CD1c-positive myeloid dendritic cell (primary cell): ENCODE results near the gene C11orf86.
"Not testable (repeated sequence)": the region's sequence is repeated elsewhere in the genome, so short reads cannot be mapped to it uniquely, and the experiment has no call there.

ENCODE experiments used
- DNase-seq: peaks from one replicate; pipeline ENCODE4 v3.0.0-alpha.2; 2016; ENCODE audit errors: extremely low spot score

Gene C11orf86

GRCh38 chr11:66989360-66989759 lies 14.3 kb downstream of the C11orf86 start:
- not testable (repeated sequence) for DNase-seq

DNA sequence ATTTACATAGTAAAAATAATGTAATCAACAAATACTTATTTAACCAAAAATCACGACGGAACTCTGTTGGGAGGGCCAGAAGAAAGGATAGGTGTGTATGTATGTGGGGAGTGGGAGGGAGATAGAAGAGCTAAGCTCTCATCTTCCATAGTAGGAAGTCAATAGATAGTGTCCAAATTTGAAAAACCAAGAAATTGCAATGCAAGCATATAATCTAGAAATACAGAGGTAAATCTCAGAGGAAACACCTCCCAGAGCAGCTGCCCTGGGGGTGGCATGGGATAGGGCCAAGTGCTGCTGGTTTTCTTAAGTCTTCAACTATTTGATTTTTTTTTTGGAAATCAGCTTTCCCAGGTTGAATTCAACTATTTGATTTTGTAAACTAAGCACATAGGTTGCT lies 16.9 kb downstream of the C11orf86 start:
- no peak for DNase-seq

DNA sequence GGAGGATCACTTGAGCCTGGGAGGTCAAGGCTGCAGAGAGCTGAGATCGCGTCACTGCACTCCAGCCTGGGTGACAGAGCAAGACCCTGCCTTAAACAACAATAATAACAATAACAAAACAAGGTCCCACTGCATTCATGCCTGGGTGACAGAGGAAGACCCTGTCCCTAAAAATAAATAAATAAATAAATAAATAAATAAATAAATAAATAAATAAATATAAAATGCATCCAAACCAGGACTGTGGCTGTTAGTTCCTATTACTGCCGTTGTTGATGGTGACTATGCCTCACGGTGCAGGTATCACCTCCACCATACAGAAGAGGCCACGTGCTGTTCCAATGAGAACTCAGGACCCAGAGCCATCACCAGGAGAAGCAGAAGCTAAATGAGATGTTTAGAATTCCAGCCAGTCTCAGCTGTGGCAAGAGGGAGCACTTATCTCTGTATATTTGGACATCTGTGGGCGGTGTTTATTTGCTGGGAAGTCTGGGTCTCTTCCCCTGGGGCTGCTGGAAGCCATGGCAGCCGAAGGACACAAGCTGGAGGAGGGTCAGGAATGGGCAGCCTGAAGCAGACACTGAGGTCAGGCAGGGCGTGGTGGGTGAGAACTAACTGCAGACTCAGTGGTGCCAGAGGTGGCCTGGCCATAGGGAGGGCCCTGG lies 21.6 kb downstream of the C11orf86 start:
- no peak for DNase-seq

DNA sequence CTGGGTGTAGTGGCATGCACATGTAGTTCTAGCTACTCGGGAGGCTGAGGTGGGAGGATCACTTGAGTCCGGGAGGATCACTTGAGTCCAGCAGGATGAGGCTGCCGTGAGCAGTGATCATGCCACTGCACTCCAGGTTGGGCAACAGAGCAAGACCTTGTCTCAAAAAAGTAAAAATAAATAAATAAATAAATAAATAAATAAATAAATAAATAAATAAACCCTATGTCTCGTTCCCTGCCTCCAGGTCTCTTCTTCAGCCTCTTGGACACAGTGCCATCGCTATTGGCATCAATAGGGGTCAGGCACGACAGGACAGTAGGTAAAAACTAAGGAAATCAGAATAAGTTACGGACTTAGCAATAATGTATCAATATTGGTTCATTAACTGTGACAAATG lies 24.5 kb downstream of the C11orf86 start:
- DNase-seq, result no peak

GRCh38 chr11:67001332-67001731 lies 26.2 kb downstream of the C11orf86 start:
- no peak for DNase-seq

DNA sequence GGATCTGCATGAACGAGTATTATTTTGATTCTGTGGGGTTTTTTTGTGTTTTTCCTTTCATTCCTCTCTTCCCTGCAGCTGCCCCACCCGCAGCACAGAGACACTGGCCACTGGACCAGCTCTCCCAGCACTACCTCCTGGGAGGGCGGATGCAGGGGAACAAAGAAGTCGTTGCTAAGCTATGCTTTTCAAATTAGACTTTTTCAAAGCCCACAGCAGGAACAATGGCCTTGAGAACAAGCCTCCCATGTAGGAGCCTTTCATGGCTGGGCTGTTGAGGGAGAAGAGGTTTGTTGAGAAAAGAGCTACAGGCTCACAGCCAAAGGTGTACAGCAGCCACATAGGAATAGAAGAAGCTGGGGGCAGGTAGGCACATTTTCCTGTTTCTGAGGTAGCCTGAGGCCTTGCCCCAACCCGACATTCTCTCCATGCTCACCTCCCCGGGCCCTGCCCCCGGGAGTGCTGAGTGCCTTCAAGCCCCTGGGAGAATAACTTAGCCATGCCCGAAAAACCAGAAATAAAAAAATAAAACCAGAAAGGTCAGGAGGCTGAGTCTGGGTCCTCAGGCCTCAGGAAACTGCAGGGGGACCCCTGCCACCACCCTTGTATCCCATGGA lies 27.3 kb downstream of the C11orf86 start:
- no peak for DNase-seq

GRCh38 chr11:67002921-67003411 lies 27.9 kb downstream of the C11orf86 start:
- DNase-seq, result no peak

- DNase-seq, result not testable (repeated sequence)
Observed at GRCh38 chr11:67005200-67005599, 30.1 kb downstream of the C11orf86 start.

- peak; percentile 22 for DNase-seq
Observed at GRCh38 chr11:67006029-67006884, 31.2 kb downstream of the C11orf86 start.

- DNase-seq, result peak; percentile 6
Observed at GRCh38 chr11:67007126-67007525, 32.0 kb downstream of the C11orf86 start.

DNA sequence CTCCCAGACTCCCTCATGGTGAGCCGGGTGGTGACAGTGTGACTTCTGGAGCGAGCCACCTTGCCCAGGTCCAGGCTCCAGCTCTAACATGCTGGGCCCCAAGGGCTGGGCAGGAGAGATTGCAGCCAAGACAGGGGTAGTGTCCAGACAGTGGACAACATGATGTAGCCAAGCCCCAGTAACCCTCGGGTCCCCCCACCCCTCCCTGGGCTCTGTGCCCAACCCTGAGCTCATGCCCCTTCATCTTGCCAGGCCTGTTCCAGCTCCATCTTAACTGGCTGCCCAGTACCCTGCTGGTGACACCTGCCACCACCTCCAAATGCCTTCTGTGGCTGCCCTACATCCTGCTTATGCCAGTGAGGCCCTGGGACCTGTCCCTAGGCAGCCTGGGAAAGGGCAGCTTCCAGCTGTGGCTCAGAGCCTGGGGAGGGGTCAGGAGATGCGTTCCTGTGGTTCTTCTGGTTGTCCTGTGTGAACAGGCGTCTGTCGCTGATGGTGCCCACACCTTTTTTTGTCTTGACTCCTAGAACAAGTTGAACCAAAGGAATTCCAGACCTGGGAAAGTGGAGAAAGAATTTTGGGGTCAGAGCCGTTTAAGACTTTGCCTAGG lies 35.3 kb downstream of the C11orf86 start:
- DNase-seq, result no peak

DNA sequence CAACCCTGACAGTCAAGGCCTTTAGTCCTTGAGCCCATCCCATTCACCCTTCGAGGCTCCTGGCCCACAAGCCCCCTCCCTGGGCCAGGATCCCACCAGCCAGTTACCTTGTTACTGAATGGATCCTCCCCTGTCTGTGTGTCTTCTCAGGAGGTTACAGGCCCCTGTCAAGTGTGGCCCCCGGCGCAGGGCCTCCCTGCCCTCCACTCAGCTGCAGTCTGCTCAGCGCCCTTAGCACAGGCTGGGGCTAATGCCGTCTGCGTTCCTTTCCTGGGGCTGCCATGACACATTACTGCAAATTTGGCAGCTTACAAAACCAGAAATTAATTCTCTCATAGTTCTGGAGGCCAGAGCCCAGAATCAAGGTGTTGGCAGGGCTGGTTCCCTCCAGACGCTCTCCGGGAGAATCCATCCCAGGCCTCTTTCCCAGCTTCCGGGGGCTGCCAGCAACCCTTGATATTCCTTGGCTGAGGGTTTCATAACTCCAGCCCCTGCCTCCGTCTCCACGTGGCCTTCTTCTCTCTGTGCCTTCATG lies 38.5 kb downstream of the C11orf86 start:
- no peak for DNase-seq

- DNase-seq, result no peak
Observed at GRCh38 chr11:67014343-67014742, 39.2 kb downstream of the C11orf86 start.

GRCh38 chr11:67015048-67015447 lies 39.9 kb downstream of the C11orf86 start:
- no peak for DNase-seq

GRCh38 chr11:67016550-67016949 lies 41.4 kb downstream of the C11orf86 start:
- DNase-seq, result no peak

DNA sequence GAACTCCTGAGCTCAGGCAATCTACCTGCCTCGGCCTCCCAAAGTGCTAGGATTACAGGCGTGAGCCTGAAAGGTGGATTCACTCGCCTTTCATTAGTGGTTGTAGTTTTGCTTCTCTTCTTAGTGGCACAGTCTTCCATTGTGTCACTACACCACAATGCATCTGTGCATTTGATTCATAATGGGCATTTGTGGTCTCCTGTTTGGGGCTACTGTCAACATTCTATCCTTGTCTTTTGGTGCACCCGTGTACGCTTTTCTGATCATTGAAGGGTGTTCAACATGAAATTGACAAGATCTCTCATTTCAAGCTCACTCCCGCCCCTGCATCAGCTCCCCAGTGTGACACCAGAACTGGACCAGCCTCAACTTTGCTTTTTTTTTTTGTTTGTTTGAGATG lies 45.8 kb downstream of the C11orf86 start:
- DNase-seq, result no peak

GRCh38 chr11:67022341-67022933 lies 47.3 kb downstream of the C11orf86 start:
- peak; percentile 26 for DNase-seq

GRCh38 chr11:67022961-67023956 lies 48.2 kb downstream of the C11orf86 start, which contains the start of gene SYT12:
Gene SYT12 (plus strand): TSS chr11:67023134. CDS start chr11:67030145, 7,011 bp downstream.
- DNase-seq, result peak; percentile 18

- no peak for DNase-seq
Observed at GRCh38 chr11:67023957-67024353, 48.9 kb downstream of the C11orf86 start.

GRCh38 chr11:67024410-67024809 lies 49.3 kb downstream of the C11orf86 start:
- DNase-seq, result peak; percentile 24
